Dendritic cell treated with granulocyte-macrophage colony-stimulating factor and Interleukin-4, amounts not matched to agents 40 ng/mL and 50 ng/mL, for 4 days (primary cell): ENCODE measurements around the gene PRR19.

Source experiments
- H3K27ac Mint-ChIP-seq: one replicate; pipeline ENCODE4 v1.8.0; 2022; ENCODE audit warnings: mild to moderate bottlenecking, mixed read lengths
- H3K27me3 Mint-ChIP-seq: one replicate; pipeline ENCODE4 v1.8.0; 2022; ENCODE audit warnings: mild to moderate bottlenecking, mixed read lengths
- H3K36me3 Mint-ChIP-seq: one replicate; pipeline ENCODE4 v1.8.0; 2022; ENCODE audit warnings: low read depth, mixed read lengths
- H3K4me1 Mint-ChIP-seq: one replicate; pipeline ENCODE4 v1.8.0; 2022; ENCODE audit warnings: low read depth, mixed read lengths
- H3K4me3 Mint-ChIP-seq: one replicate; pipeline ENCODE4 v1.8.0; 2022; ENCODE audit warnings: mild to moderate bottlenecking, moderate library complexity, mixed read lengths
- H3K9me3 Mint-ChIP-seq: one replicate; pipeline ENCODE4 v1.8.0; 2022; ENCODE audit warnings: mixed read lengths
- intact Hi-C: fragments of 100-400 bp; cut with micrococcal nuclease; formaldehyde crosslinking; loops from one replicate; pipeline ENCODE4 v1.15.0; 2022

The PRR19 gene

GRCh38 chr19:42267644-42268141 is 34.2 kb upstream of the PRR19 start:
- Mint-ChIP-seq H3K27ac (no peak overlapping the region), H3K36me3 (peaks cover 18% of the 10 kb centered on the region), H3K9me3 (no peaks in the 10 kb centered on the region), H3K4me3 (no peak overlapping the region), H3K27me3 (peaks cover 1% of the 10 kb centered on the region), H3K4me1 (peaks cover 34% of the 10 kb centered on the region)
- intact Hi-C loops: loop anchor here (1.0 to 2.0 kb wide), 2 partner anchors 11 to 15 kb away; no protein-coding TSS in a partner anchor

GRCh38 chr19:42268142-42268703 is 33.7 kb upstream of the PRR19 start:
- no peaks in the 10 kb centered on the region for H3K9me3 Mint-ChIP-seq
- intact Hi-C loops: loop anchor here (1.0 to 2.0 kb wide), 2 partner anchors 12 to 15 kb away; no protein-coding TSS in a partner anchor
- peaks cover 23% of the 10 kb centered on the region for H3K36me3 Mint-ChIP-seq
- no peaks in the 10 kb centered on the region for H3K27me3 Mint-ChIP-seq
- no peak overlapping the region for H3K4me3 Mint-ChIP-seq
- H3K27ac Mint-ChIP-seq: no peak overlapping the region
- peaks cover 33% of the 10 kb centered on the region for H3K4me1 Mint-ChIP-seq

- intact Hi-C loops: loop anchor here (1.0 to 2.0 kb wide), 2 partner anchors 13 to 14 kb away; no protein-coding TSS in a partner anchor
- H3K4me1 Mint-ChIP-seq: peaks cover 40% of the 10 kb centered on the region
- H3K27me3 Mint-ChIP-seq: no peaks in the 10 kb centered on the region
- H3K4me3 Mint-ChIP-seq: peak within 1 kb of the TSS; percentile 90
- no peak within 1 kb of the TSS for H3K27ac Mint-ChIP-seq
- no peaks in the 10 kb centered on the region for H3K9me3 Mint-ChIP-seq
- peaks cover 30% of the 10 kb centered on the region for H3K36me3 Mint-ChIP-seq
Measured at GRCh38 chr19:42268704-42269477, 33.0 kb upstream of the PRR19 start, which contains the start of gene CIC. TSS of gene CIC (plus strand) at chr19:42269252. CDS start at chr19:42271784, 2,532 bp downstream.

- Mint-ChIP-seq H3K36me3 (peaks cover 38% of the 10 kb centered on the region), H3K9me3 (no peaks in the 10 kb centered on the region), H3K4me1 (peaks cover 48% of the 10 kb centered on the region), H3K27me3 (no peaks in the 10 kb centered on the region), H3K27ac (no peak overlapping the region), H3K4me3 (peak overlapping the region; percentile 90)
- intact Hi-C loops: loop anchor here (2.0 kb wide), 1 partner anchor 13 kb away; no protein-coding TSS in a partner anchor
Measured at GRCh38 chr19:42269478-42270345, 32.2 kb upstream of the PRR19 start.

- intact Hi-C loops: no loop called here
- no peak overlapping the region for H3K27ac Mint-ChIP-seq
Measured at GRCh38 chr19:42270346-42271044, 31.4 kb upstream of the PRR19 start.

GRCh38 chr19:42271045-42271419 is 30.9 kb upstream of the PRR19 start:
- H3K27me3 Mint-ChIP-seq: no peaks in the 10 kb centered on the region
- H3K36me3 Mint-ChIP-seq: peaks cover 50% of the 10 kb centered on the region
- intact Hi-C loops: no loop called here
- no peak overlapping the region for H3K27ac Mint-ChIP-seq
- H3K4me1 Mint-ChIP-seq: peaks cover 61% of the 10 kb centered on the region
- peak overlapping the region; percentile 90 for H3K4me3 Mint-ChIP-seq
- no peaks in the 10 kb centered on the region for H3K9me3 Mint-ChIP-seq

More at GRCh38 chr19:42270346-42271044, 31.4 kb upstream of the PRR19 start:
- no peaks in the 10 kb centered on the region for H3K9me3 Mint-ChIP-seq
- peaks cover 56% of the 10 kb centered on the region for H3K4me1 Mint-ChIP-seq
- H3K27me3 Mint-ChIP-seq: no peaks in the 10 kb centered on the region
- peaks cover 46% of the 10 kb centered on the region for H3K36me3 Mint-ChIP-seq
- peak overlapping the region; percentile 90 for H3K4me3 Mint-ChIP-seq

- H3K36me3 Mint-ChIP-seq: peaks cover 53% of the 10 kb centered on the region
- H3K9me3 Mint-ChIP-seq: no peaks in the 10 kb centered on the region
- no peak overlapping the region for H3K4me3 Mint-ChIP-seq
- H3K4me1 Mint-ChIP-seq: peaks cover 67% of the 10 kb centered on the region
- H3K27ac Mint-ChIP-seq: no peak overlapping the region
- intact Hi-C loops: no loop called here
- no peaks in the 10 kb centered on the region for H3K27me3 Mint-ChIP-seq
Measured at GRCh38 chr19:42271861-42272534, 29.9 kb upstream of the PRR19 start.

GRCh38 chr19:42272535-42272897 is 29.4 kb upstream of the PRR19 start:
- Mint-ChIP-seq H3K9me3 (no peaks in the 10 kb centered on the region), H3K4me3 (no peak overlapping the region), H3K27ac (peak overlapping the region; percentile 11), H3K36me3 (peaks cover 58% of the 10 kb centered on the region), H3K27me3 (no peaks in the 10 kb centered on the region), H3K4me1 (peaks cover 71% of the 10 kb centered on the region)
- intact Hi-C loops: no loop called here

- Mint-ChIP-seq H3K9me3 (no peaks in the 10 kb centered on the region), H3K36me3 (peaks cover 63% of the 10 kb centered on the region), H3K27me3 (no peaks in the 10 kb centered on the region), H3K27ac (peak overlapping the region; percentile 11), H3K4me3 (no peak overlapping the region), H3K4me1 (peaks cover 76% of the 10 kb centered on the region)
- intact Hi-C loops: no loop called here
Measured at GRCh38 chr19:42272989-42273406, 28.9 kb upstream of the PRR19 start.

GRCh38 chr19:42273407-42274064 is 28.4 kb upstream of the PRR19 start:
- intact Hi-C loops: no loop called here
- H3K27me3 Mint-ChIP-seq: no peaks in the 10 kb centered on the region
- H3K36me3 Mint-ChIP-seq: peaks cover 68% of the 10 kb centered on the region
- H3K4me3 Mint-ChIP-seq: no peak overlapping the region
- peaks cover 81% of the 10 kb centered on the region for H3K4me1 Mint-ChIP-seq
- H3K27ac Mint-ChIP-seq: peak overlapping the region; percentile 11
- no peaks in the 10 kb centered on the region for H3K9me3 Mint-ChIP-seq

- no peaks in the 10 kb centered on the region for H3K27me3 Mint-ChIP-seq
- no peak overlapping the region for H3K4me3 Mint-ChIP-seq
- intact Hi-C loops: no loop called here
- peaks cover 75% of the 10 kb centered on the region for H3K36me3 Mint-ChIP-seq
- no peaks in the 10 kb centered on the region for H3K9me3 Mint-ChIP-seq
- peaks cover 87% of the 10 kb centered on the region for H3K4me1 Mint-ChIP-seq
- peak overlapping the region; percentile 11 for H3K27ac Mint-ChIP-seq
Measured at GRCh38 chr19:42274065-42274682, 27.8 kb upstream of the PRR19 start.

- Mint-ChIP-seq H3K4me3 (no peak overlapping the region), H3K27ac (peak overlapping the region; percentile 28), H3K4me1 (peaks cover 85% of the 10 kb centered on the region), H3K9me3 (no peaks in the 10 kb centered on the region), H3K36me3 (peaks cover 77% of the 10 kb centered on the region), H3K27me3 (no peaks in the 10 kb centered on the region)
- intact Hi-C loops: no loop called here
Measured at GRCh38 chr19:42275103-42275502, 26.8 kb upstream of the PRR19 start.
